ENCODE data around the gene AK2.
"Not testable (repeated sequence)": the region's sequence is repeated elsewhere in the genome, so short reads cannot be mapped to it uniquely, and the experiment has no call there.

The AK2 gene

GRCh38 chr1:32997381-32997891, 39.2 kb downstream of the AK2 start:
- no peak for FAIRE-seq

GRCh38 chr1:32993324-32993636, 43.4 kb downstream of the AK2 start:
- not testable (repeated sequence) for FAIRE-seq

- FAIRE-seq, result no peak
These were observed 44.0 kb downstream of the AK2 start for GRCh38 chr1:32992489-32993323.

- FAIRE-seq, result no peak
These were observed 44.7 kb downstream of the AK2 start for GRCh38 chr1:32991819-32992488.

GRCh38 chr1:32991386-32991785, 45.3 kb downstream of the AK2 start:
- no peak for FAIRE-seq

DNA sequence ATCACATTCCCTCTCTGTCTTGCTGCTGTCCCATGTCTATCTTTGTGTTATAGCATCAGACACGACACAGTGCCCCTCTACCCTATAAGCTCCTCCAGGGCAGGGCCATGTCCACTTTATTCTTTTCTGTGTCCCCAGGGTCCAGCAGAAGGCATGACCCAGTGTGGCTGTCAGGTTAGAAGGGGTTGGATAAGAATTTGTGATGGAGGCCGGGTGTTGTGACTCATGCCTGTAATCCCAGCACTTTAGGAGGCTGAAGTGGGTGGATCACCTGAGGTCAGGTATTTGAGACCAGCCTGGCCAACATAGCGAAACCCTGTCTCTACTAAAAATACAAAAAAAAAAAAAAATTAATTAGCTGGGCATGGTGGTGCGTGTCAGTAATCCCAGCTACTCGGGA, 45.8 kb downstream of the AK2 start:
- FAIRE-seq, result no peak

DNA sequence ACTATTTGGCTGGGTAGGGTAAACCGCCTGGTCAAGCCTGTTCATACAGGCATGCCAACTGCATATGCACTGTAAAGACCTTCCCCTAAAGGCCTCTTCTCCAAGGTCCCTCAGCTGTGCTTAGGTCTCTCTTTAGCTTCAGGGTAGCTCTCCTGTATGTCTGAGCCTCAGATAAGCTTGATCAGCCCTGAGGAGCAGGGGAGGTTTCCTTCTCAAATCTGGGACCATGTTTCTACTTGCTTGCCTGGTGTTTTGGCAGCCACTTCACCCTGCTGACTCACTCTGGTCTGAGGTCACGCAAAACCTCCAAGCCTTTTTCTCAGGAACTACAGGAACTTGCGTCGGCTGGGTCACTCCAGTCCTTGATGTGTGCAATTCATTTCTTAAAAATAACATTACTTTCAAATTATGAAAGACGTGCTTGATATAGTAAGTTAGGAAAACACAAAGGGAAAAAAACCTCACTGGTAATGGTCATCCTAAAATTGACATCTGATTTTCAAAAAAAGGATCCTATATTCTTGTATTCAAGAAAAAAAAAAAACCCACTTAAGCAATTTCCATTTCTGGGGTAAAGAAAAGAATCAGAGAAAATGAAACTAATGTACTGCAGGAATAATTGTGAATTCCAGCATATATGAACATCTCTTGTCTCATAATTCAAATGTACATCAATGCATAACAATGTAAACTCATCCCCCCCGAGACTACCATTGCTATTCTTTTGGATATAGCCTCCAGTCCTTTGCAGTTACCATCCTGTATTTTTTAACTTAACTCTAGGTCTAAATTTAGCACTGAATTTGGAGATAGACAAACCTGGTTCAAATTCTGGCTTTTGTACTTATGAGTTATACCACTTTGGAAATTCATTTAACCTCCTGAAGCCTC, 47.3 kb downstream of the AK2 start:
- no peak for FAIRE-seq

GRCh38 chr1:32988665-32989064, 48.0 kb downstream of the AK2 start:
- FAIRE-seq, result no peak

DNA sequence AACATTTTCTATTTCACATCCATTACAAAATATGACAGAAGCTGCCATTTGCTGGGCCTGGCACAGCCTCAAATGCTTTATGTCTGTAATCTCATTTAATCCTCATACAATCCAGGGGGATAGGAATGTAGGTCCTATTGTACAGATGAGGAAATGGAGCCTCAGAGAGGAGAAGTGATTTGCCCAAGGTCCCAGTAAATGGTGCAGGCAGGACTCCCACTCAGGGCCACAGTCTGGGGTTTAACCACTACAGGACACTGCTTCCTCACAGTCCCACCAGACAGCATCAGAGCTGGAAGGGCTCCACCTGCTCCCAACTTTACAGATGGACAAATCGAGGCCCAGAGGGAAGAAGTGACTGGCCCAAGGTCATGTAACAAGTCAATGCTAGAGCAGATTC, 51.5 kb downstream of the AK2 start:
- FAIRE-seq, result no peak

GRCh38 chr1:32984455-32985171, 52.1 kb downstream of the AK2 start:
- FAIRE-seq, result no peak

- no peak for FAIRE-seq
These were observed 52.6 kb downstream of the AK2 start for GRCh38 chr1:32984090-32984454.

DNA sequence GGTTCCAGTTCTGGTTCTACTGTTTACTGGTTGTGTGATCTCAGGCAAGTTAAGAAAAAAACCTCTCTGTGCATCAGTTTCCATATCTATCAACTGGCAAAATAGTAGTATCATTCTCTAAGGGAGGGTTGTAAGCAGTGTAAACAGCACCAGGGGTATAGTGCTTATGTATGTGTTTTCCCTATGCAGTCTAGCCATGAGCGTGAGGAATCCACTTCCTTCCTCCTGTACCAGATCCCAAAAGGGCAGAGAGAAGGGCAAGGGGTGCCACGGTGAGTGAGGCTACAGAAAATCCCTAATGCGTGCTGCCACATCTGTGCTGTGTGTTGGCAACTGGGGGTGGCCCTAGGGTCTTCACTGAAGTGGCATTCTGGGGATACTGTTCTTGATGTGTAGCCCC, 53.7 kb downstream of the AK2 start:
- FAIRE-seq, result no peak

GRCh38 chr1:32981003-32981901, 55.4 kb downstream of the AK2 start:
- no peak for FAIRE-seq

DNA sequence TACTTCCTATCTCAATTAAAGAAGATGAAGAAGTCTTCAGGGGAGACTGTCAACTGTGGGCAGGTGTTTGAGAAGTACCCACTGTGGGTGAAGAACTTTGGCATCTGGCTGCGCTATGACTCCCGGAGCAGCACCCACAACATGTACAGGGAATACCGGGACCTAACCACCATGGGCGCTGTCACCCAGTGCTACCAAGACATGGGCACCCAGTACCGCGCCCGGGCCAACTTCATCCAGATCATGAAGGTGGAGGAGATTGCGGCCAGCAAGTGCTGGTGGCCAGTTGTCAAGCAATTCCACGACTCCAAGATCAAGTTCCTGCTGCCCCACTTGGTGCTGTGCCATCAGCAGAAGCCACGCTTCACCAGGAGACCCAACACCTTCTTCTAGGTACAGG, 56.6 kb downstream of the AK2 start:
- FAIRE-seq, result no peak

GRCh38 chr1:32978854-32979253, 57.8 kb downstream of the AK2 start:
- no peak for FAIRE-seq

- no peak for FAIRE-seq
These were observed 59.1 kb downstream of the AK2 start for GRCh38 chr1:32977546-32978087.

DNA sequence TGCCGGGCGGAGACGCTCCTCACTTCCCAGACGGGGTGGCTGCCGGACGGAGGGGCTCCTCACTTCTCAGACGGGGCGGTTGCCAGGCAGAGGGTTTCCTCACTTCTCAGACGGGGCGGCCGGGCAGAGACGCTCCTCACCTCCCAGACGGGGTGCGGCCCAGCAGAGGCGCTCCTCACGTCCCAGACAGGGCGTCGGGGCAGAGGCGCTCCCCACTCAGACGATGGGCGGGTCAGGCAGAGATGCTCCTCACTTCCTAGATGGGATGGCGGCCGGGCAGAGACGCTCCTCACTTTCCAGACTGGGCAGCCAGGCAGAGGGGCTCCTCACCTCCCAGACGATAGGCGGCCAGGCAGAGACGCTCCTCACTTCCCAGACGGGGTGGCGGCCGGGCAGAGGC, 61.6 kb downstream of the AK2 start:
- FAIRE-seq, result not testable (repeated sequence)

DNA sequence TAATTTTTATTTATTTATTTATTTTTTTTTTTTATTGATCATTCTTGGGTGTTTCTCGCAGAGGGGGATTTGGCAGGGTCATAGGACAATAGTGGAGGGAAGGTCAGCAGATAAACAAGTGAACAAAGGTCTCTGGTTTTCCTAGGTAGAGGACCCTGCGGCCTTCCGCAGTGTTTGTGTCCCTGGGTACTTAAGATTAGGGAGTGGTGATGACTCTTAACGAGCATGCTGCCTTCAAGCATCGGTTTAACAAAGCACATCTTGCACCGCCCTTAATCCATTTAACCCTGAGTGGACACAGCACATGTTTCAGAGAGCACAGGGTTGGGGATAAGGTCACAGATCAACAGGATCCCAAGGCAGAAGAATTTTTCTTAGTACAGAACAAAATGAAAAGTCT, 63.2 kb downstream of the AK2 start:
- FAIRE-seq, result not testable (repeated sequence)

DNA sequence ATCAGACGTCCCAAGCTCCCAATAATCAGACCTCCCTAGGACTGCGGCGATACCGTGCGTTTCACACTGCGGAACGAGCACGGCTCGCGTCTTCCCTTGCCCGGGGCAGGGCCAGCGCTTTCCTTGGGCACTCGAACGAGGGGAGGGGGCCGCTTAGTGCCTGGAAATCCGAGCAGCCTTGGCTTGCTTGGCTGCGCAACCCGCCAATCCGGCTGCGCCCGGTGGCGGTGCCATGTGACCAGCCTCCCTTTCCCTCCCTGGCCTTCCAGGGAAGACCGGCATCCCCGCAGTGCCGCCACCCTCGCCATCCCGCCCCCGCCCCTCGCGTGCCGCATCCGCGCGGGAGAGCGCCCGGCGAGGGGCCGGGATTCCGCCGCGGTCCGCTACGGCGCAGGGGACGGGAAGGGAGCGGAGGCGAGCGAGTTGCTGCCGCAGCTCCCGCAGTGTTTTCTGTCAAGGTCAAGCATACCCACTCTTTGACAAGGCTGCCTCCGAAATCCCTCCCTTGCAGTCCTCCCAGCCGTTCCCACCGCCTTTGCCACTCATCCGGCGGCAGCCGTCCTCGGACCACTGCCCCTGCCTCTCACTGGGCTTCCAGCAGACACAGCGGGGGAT, 63.8 kb downstream of the AK2 start:
- FAIRE-seq, result no peak

GRCh38 chr1:32971576-32971975, 65.1 kb downstream of the AK2 start:
- FAIRE-seq, result no peak

DNA sequence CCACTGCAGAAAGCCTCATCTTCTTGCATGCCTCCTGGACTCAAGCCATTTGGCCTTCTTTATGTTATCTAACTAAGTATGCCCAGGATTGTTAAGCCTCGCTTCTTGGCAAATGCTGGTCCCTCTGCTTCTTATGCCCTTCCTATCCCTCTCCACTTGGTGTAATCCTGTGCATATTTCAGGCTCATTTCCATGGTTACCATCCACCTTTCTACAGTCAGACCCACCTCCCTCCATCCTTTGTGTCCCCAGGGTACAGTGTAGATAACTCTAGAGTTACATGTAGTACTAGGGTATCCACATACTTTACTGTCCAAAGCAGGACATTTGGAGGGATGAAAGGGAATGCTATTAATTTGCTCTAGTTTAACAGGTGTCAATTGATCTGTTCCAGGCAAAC, 65.5 kb downstream of the AK2 start:
- no peak for FAIRE-seq

All from colon (tissue), 2 donors.